ENCODE data around the gene MANSC1. TPM values are rescaled to one million over a fixed set of nuclear protein-coding genes. Genes with fewer than 3 reads are reported as not detected.

Gene MANSC1
- total and polyA plus RNA-seq, 9 of the 15 experiments (the other 6 are each of a cell fraction or from before 2014, with no cell fraction given) = 0.76 to 8.6 (median 3.1) TPM

GRCh38 chr12:12356896-12357718 is 7.1 kb upstream of the MANSC1 start, which contains the start of gene BORCS5 (continued):
- TF ChIP-seq ZNF280A (IDR thresholded peaks at IDR 0.05; ENCODE audit: low read depth, partially characterized antibody) (no peak), POLR2H (tag; IDR thresholded peaks at IDR 0.05; ENCODE audit: low read depth) (peak; percentile 84), SNRNP70 (optimal IDR thresholded peaks at IDR 0.05; ENCODE audit: low read depth, low read length) (no peak), NKRF (IDR thresholded peaks at IDR 0.05; ENCODE audit: borderline replicate concordance) (no peak; the same call in 1 of the 2 replicates), SMARCA4 (IDR thresholded peaks at IDR 0.05) (no peak), TEAD1 (CRISPR knock-in tag; IDR thresholded peaks at IDR 0.05) (peak in 1 of 2 experiments; percentile 56; a peak in 1 of 4 replicates), CAMTA2 (CRISPR knock-in tag; conservative IDR thresholded peaks at IDR 0.05) (no peak), ZNF316 (IDR thresholded peaks at IDR 0.05) (no peak), YY1 (IDR thresholded peaks at IDR 0.05; ENCODE audit: borderline replicate concordance in 1 of 3, control insufficient read depth in 1 of 3, extremely low read depth in 1 of 3, insufficient read depth in 3 of 3, insufficient read length in 1 of 3, insufficient replicate concordance in 2 of 3, low read depth in 1 of 3, low read length in 2 of 3) (peak in 2 of 3 experiments; percentile 58 to 66), MYC (IDR thresholded peaks at IDR 0.05; ENCODE audit: low read depth, low read length) (peak; percentile 90), MYC (CRISPR knock-in tag; IDR thresholded peaks at IDR 0.05; ENCODE audit: borderline replicate concordance, low read depth) (peak; percentile 58; the same call in 1 of the 2 replicates), RBM22 (IDR thresholded peaks at IDR 0.05; ENCODE audit: low read depth, low read length, poor library complexity, severe bottlenecking) (peak; percentile 21), NFYB (IDR thresholded peaks at IDR 0.05; ENCODE audit: extremely low read depth, insufficient read length) (no peak), POLR3A (IDR thresholded peaks at IDR 0.05; ENCODE audit: borderline replicate concordance, extremely low read depth, insufficient read depth, insufficient read length) (no peak), CHD1 (IDR thresholded peaks at IDR 0.05; ENCODE audit: low read length) (no peak), ZNF551 (CRISPR knock-in tag; IDR thresholded peaks at IDR 0.05) (no peak)

All from K562 (cell line).